HepG2 (cell line): ENCODE measurements around the gene ISOC2.

Experiments used
- CBFB ChIP-seq: sonication (generic); formaldehyde crosslinking; IDR thresholded peaks from 2 replicates; pipeline ENCODE4 v1.4.0; 2020; ENCODE audit warnings: missing genetic modification reagents
- CBX5 ChIP-seq: sonication (generic); formaldehyde crosslinking; IDR thresholded peaks from 2 replicates; pipeline ENCODE4 v1.4.0; 2020; ENCODE audit warnings: missing genetic modification reagents, borderline replicate concordance
- CEBPG ChIP-seq: IDR thresholded peaks from 2 replicates; pipeline ENCODE4 v1.6.1; 2016
- JUNB ChIP-seq: sonication (generic); formaldehyde crosslinking; IDR thresholded peaks from 2 replicates; pipeline ENCODE4 v1.8.0; 2022; ENCODE audit warnings: missing genetic modification reagents, mild to moderate bottlenecking, borderline replicate concordance
- NBN ChIP-seq: fragments of 450-650 bp; conservative IDR thresholded peaks from 2 replicates; pipeline ENCODE4 v1.6.1; 2017
- RFX5 ChIP-seq: IDR thresholded peaks from 2 replicates; pipeline ENCODE4 v1.6.1; 2011; ENCODE audit warnings: low read depth, low read length, improper control_type of control experiment
- SMAD9 ChIP-seq: sonication (generic); formaldehyde crosslinking; IDR thresholded peaks from 2 replicates; pipeline ENCODE4 v1.5.1; 2020; ENCODE audit warnings: mild to moderate bottlenecking, missing genetic modification reagents
- TCF7L2 ChIP-seq: IDR thresholded peaks from 2 replicates; pipeline ENCODE4 v1.6.1; 2011; ENCODE audit warnings: mild to moderate bottlenecking, low read depth, low read length, moderate library complexity
- ZNF549 ChIP-seq: sonication (generic); formaldehyde crosslinking; IDR thresholded peaks from 2 replicates; pipeline ENCODE4 v1.5.0; 2020; ENCODE audit warnings: missing genetic modification reagents
- TF ChIP-seq, protein P1 (sequence below): sonication (generic); formaldehyde crosslinking; IDR thresholded peaks from 2 replicates; pipeline ENCODE4 v1.5.0; 2020; ENCODE audit warnings: mild to moderate bottlenecking, missing genetic modification reagents, borderline replicate concordance
- TF ChIP-seq, protein P2 (sequence below): sonication (generic); formaldehyde crosslinking; IDR thresholded peaks from 2 replicates; pipeline ENCODE4 v1.5.0; 2020; ENCODE audit warnings: mild to moderate bottlenecking, missing genetic modification reagents, moderate library complexity
- TF ChIP-seq, protein P3 (sequence below): sonication (generic); formaldehyde crosslinking; IDR thresholded peaks from 2 replicates; pipeline ENCODE4 v1.5.0; 2020; ENCODE audit warnings: mild to moderate bottlenecking, missing genetic modification reagents
- TF ChIP-seq, protein P4 (sequence below): sonication (generic); formaldehyde crosslinking; IDR thresholded peaks from 2 replicates; pipeline ENCODE4 v1.4.0; 2020; ENCODE audit warnings: mild to moderate bottlenecking, low read depth, missing genetic modification reagents
- TF ChIP-seq, protein P5 (sequence below): IDR thresholded peaks from 2 replicates; pipeline ENCODE4 v1.6.1; 2018; ENCODE audit warnings: missing genetic modification reagents

DNA sequence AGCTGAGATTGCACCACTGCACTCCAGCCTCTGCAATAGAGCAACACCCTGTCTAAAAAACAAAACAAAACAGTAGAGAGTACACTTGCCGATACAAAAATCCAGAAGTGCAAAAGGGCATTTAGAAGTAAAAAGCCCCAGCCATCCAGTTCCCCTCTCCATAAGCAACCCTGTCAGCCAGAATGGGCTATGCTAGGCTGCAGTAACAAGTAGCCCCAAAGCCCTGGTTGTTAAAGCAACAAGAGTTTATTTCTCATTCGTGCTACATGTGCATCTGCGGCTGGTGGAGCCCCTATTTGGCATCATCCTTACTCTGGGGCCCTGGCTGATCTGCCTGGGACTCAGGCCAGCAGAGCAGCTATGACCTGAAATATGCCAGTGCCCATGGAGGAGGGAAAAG, 36.9 kb downstream of the ISOC2 start:
- TF ChIP-seq, protein P1, sequence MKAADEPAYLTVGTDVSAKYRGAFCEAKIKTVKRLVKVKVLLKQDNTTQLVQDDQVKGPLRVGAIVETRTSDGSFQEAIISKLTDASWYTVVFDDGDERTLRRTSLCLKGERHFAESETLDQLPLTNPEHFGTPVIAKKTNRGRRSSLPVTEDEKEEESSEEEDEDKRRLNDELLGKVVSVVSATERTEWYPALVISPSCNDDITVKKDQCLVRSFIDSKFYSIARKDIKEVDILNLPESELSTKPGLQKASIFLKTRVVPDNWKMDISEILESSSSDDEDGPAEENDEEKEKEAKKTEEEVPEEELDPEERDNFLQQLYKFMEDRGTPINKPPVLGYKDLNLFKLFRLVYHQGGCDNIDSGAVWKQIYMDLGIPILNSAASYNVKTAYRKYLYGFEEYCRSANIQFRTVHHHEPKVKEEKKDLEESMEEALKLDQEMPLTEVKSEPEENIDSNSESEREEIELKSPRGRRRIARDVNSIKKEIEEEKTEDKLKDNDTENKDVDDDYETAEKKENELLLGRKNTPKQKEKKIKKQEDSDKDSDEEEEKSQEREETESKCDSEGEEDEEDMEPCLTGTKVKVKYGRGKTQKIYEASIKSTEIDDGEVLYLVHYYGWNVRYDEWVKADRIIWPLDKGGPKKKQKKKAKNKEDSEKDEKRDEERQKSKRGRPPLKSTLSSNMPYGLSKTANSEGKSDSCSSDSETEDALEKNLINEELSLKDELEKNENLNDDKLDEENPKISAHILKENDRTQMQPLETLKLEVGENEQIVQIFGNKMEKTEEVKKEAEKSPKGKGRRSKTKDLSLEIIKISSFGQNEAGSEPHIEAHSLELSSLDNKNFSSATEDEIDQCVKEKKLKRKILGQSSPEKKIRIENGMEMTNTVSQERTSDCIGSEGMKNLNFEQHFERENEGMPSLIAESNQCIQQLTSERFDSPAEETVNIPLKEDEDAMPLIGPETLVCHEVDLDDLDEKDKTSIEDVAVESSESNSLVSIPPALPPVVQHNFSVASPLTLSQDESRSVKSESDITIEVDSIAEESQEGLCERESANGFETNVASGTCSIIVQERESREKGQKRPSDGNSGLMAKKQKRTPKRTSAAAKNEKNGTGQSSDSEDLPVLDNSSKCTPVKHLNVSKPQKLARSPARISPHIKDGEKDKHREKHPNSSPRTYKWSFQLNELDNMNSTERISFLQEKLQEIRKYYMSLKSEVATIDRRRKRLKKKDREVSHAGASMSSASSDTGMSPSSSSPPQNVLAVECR (CRISPR knock-in tag), result no peak
- TF ChIP-seq CBX5 (CRISPR knock-in tag) (no peak), SMAD9 (CRISPR knock-in tag) (no peak), ZNF549 (CRISPR knock-in tag) (no peak), TCF7L2 (no peak), CBFB (CRISPR knock-in tag) (no peak), RFX5 (no peak), NBN (no peak), JUNB (CRISPR knock-in tag) (no peak), CEBPG (no peak)
- TF ChIP-seq, protein P2, sequence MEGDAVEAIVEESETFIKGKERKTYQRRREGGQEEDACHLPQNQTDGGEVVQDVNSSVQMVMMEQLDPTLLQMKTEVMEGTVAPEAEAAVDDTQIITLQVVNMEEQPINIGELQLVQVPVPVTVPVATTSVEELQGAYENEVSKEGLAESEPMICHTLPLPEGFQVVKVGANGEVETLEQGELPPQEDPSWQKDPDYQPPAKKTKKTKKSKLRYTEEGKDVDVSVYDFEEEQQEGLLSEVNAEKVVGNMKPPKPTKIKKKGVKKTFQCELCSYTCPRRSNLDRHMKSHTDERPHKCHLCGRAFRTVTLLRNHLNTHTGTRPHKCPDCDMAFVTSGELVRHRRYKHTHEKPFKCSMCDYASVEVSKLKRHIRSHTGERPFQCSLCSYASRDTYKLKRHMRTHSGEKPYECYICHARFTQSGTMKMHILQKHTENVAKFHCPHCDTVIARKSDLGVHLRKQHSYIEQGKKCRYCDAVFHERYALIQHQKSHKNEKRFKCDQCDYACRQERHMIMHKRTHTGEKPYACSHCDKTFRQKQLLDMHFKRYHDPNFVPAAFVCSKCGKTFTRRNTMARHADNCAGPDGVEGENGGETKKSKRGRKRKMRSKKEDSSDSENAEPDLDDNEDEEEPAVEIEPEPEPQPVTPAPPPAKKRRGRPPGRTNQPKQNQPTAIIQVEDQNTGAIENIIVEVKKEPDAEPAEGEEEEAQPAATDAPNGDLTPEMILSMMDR (CRISPR knock-in tag), result no peak
- TF ChIP-seq, protein P3, sequence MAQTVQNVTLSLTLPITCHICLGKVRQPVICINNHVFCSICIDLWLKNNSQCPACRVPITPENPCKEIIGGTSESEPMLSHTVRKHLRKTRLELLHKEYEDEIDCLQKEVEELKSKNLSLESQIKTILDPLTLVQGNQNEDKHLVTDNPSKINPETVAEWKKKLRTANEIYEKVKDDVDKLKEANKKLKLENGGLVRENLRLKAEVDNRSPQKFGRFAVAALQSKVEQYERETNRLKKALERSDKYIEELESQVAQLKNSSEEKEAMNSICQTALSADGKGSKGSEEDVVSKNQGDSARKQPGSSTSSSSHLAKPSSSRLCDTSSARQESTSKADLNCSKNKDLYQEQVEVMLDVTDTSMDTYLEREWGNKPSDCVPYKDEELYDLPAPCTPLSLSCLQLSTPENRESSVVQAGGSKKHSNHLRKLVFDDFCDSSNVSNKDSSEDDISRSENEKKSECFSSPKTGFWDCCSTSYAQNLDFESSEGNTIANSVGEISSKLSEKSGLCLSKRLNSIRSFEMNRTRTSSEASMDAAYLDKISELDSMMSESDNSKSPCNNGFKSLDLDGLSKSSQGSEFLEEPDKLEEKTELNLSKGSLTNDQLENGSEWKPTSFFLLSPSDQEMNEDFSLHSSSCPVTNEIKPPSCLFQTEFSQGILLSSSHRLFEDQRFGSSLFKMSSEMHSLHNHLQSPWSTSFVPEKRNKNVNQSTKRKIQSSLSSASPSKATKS (CRISPR knock-in tag), result no peak
- TF ChIP-seq, protein P4, sequence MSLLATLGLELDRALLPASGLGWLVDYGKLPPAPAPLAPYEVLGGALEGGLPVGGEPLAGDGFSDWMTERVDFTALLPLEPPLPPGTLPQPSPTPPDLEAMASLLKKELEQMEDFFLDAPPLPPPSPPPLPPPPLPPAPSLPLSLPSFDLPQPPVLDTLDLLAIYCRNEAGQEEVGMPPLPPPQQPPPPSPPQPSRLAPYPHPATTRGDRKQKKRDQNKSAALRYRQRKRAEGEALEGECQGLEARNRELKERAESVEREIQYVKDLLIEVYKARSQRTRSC (CRISPR knock-in tag), result no peak
- TF ChIP-seq, protein P5, sequence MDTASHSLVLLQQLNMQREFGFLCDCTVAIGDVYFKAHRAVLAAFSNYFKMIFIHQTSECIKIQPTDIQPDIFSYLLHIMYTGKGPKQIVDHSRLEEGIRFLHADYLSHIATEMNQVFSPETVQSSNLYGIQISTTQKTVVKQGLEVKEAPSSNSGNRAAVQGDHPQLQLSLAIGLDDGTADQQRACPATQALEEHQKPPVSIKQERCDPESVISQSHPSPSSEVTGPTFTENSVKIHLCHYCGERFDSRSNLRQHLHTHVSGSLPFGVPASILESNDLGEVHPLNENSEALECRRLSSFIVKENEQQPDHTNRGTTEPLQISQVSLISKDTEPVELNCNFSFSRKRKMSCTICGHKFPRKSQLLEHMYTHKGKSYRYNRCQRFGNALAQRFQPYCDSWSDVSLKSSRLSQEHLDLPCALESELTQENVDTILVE, result no peak
